ENCODE measurements around the gene C3orf20.

C3orf20 gene

DNA sequence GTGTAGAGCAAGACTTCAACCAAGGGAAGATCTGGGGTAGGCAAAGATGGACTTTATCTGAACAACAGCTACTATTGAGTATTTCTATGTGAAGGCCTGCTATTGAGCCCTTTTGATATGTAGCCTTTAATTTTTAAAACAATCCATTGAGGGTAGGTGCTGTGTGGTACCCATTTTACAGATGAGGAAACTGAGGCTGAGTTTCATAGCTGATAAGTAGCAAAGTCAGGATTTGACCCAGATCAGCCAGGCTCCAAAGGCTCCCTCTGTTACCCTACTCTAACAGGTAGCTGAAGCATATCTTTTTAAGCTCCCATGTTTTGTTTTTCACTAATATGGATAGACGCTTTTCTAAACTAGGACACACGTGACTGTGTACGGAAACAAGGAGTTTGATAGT lies 141.4 kb downstream of the C3orf20 start:
- DNase-seq (ENCODE audit: low read depth) = no peak

DNA sequence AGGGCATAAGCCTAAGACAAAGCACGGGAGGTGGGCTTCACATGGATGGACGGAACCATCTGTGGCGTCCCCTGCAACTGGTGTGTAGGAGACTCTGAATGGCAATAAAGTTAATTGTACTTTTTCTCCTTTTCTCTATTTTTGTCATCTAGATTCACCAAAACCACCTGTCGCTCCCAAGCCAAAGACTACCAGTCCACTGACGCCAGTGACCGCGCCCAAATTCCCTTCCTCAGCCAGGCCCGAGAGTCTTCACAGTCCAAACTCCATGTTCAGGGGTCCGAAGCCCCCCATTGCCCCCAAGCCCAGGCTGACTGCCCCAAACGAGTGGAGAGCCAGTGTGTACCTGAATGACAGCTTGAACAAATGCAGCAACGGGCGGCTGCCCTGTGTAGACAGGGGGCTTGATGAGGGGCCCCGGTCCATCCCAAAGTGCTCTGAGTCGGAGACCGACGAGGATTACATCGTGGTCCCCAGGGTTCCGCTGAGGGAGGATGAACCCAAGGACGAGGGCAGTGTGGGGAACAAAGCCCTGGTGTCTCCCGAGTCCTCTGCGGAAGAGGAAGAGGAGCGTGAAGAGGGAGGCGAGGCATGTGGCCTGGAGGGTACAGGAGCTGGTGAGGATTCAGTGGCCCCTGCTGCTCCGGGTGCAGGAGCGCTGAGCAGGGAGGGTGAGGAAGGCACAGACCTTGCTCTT lies 144.0 kb downstream of the C3orf20 start, which contains the start of gene FGD5:
FGD5 (plus strand) TSS at position 159 of the 697 bp plus-strand sequence; CDS start at position 269, 110 bp downstream.
- DNase-seq (ENCODE audit: low read depth) = no peak

DNA sequence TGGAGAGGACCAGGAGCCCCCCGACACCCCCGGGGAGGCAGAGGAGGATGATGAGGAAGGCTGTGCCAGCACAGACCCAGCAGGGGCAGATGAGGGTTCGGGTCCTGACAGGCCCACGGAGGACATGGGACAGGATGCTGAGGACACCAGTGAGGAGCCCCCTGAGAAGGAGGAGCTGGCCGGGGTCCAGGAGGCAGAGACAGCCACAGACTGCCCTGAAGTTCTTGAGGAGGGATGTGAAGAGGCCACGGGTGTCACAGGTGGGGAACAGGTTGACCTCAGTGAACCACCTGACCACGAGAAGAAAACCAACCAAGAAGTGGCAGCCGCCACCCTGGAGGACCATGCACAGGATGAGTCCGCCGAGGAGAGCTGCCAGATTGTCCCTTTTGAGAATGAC lies 144.7 kb downstream of the C3orf20 start:
- no peak for DNase-seq (ENCODE audit: low read depth)

DNA sequence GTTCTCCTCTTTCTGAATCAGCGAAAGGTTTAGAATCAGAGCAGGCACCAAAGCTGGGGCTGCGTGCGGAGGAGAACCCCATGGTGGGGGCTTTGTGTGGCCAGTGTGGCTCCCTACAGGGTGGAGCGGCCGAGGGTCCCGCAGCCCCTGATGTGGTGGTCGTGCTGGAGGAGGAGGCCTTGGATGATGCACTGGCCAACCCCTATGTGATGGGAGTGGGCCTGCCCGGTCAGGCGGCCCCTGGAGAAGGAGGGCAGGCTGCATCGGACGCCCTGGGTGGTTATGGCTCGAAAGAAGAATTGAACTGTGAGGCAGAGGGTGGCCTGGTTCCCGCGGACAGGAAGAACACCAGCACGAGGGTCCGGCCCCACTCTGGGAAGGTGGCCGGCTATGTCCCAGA lies 145.2 kb downstream of the C3orf20 start:
- no peak for DNase-seq (ENCODE audit: low read depth)

DNA sequence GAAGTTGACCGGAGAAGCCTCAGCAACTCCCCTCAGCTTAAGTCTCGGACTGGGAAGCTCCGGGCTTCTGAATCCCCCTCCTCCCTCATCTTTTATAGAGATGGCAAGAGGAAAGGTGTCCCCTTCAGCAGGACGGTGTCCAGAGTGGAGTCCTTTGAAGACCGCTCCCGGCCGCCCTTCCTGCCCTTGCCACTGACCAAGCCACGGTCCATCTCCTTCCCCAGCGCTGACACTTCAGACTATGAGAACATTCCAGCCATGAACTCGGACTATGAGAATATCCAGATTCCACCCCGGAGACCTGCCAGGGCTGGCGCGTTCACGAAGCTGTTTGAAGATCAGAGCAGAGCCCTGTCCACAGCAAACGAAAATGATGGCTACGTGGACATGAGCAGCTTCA lies 146.2 kb downstream of the C3orf20 start:
- no peak for DNase-seq (ENCODE audit: low read depth)

DNA sequence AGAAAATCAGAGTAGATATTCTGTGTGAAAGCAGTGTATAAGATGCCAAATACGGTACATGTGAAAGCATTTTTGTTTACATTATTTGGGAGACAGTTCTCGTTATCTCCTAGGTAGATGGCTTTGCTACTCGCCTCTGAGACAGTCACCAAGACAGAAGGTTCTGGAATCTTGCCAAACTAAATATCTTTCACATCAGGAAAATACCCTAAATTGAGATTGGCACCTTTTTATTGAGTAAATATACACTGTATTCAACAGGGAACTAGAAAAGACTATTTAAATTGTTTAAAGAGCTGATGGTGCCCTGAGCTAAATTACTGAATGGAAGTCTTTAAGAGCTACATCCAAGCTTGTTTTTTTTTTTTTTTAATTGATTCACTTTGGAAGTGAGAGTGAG lies 147.2 kb downstream of the C3orf20 start:
- DNase-seq (ENCODE audit: low read depth) = no peak

Measured in stimulated activated CD8-positive, alpha-beta memory T cell treated with anti-CD3 and anti-CD28 coated beads, Interleukin-12 subunit alpha, Interleukin-12 subunit beta, amount 100 ng/mL, for 1 hour (primary cell).